ENCODE measurements around the gene PALD1.

Gene PALD1

DNA sequence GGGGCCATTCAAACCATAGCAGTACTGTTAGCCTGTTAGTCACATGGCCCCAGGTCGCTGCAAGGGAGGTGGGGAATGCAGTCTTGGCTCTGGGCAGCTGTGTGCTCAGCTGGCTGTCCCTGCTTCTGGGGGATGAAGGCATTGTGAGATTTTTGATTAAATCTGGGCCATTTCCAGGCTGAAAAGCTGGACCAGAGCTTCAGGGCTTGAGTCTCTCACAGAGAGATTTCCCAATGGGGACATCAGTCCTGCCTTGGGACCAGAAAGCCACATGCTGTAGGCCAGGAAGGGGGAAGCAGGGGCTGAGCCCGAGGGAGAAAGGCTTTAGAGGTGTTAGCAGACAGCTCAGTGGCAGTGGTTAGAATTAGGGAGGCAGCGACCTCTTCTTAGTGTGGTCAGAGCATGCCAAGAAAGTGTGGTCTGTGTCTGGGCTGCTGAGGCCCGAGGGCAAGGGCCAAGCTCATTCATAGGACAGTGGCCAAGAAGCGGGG lies 33.6 kb downstream of the PALD1 start:
- Histone ChIP-seq H3K4me2 (ENCODE audit: low read length) (no peak overlapping the region), H3K36me3 (ENCODE audit: control insufficient read depth in 1 of 2, insufficient read depth in 2 of 2, low read length in 2 of 2) (no peaks in the 10 kb centered on the region), H3K79me1 (ENCODE audit: low read length) (no peaks in the 10 kb centered on the region), H3K79me2 (ENCODE audit: control insufficient read depth, insufficient read depth, low read length, poor library complexity) (no peaks in the 10 kb centered on the region), H4K91ac (ENCODE audit: low read depth, low read length) (no peak overlapping the region), H3K27me3 (ENCODE audit: insufficient read depth, low read length) (no peaks in the 10 kb centered on the region), H2BK5ac (ENCODE audit: low read depth, low read length, poor library complexity) (no peak overlapping the region), H3K4me3 (ENCODE audit: low read depth, low read length) (no peak overlapping the region), H4K12ac (ENCODE audit: low read depth, low read length) (no peak overlapping the region), H3K14ac (ENCODE audit: low read length) (no peak overlapping the region), H3K9ac (ENCODE audit: low read length) (no peak overlapping the region), H3K27ac (ENCODE audit: low read depth, low read length) (no peak overlapping the region), H4K8ac (ENCODE audit: low read depth, low read length) (no peak overlapping the region), H3K18ac (ENCODE audit: low read length) (no peak overlapping the region), H2BK12ac (ENCODE audit: low read length) (no peak overlapping the region), H2AFZ (ENCODE audit: insufficient read depth, low read length, poor library complexity) (no peak overlapping the region), H2AK5ac (ENCODE audit: low read length) (no peak overlapping the region), H3K4me1 (ENCODE audit: control insufficient read depth in 1 of 2, insufficient read depth in 2 of 2, low read length in 2 of 2) (peaks cover 0 to 4% of the 10 kb centered on the region in 2 experiments), H3K9me3 (ENCODE audit: insufficient read depth, low read depth, low read length) (no peaks in the 10 kb centered on the region), H2BK120ac (ENCODE audit: insufficient read depth, low read length, poor library complexity) (no peak overlapping the region), H3K4ac (ENCODE audit: low read depth, low read length) (no peak overlapping the region), H3K23ac (ENCODE audit: low read length) (no peak overlapping the region)
- no peak for DNase-seq
- WGBS (ENCODE audit: extremely low coverage, insufficient coverage, insufficient read length) = no CpG with 5 or more reads among the region's 5 CpGs

DNA sequence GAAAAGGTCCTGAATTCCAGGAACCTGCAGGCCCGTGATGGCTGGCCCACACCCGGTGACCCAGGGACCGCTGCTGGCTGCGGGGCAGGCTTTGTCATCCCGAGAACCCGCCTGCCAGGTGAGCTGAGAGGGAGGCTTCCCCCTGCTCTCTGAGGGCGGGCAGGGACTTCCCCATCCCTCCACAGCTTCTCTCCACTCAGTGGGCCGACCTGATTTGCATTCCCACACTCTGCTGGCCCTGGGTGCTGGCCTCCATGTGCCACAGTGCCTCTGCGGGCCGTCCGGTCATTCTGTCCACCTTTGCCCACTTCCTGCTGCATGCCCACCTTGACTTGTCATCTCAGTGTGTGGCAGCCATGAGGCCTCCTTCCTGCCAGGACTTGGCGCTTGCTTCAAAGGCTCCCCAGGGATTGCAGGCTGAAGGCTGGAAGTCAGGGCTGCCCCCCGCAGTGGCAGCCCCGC lies 35.3 kb downstream of the PALD1 start:
- Histone ChIP-seq H3K79me2 (ENCODE audit: control insufficient read depth, insufficient read depth, low read length, poor library complexity) (no peaks in the 10 kb centered on the region), H3K27me3 (ENCODE audit: insufficient read depth, low read length) (no peaks in the 10 kb centered on the region), H3K4me1 (ENCODE audit: control insufficient read depth in 1 of 2, insufficient read depth in 2 of 2, low read length in 2 of 2) (peaks cover under 1 to 8% of the 10 kb centered on the region in 2 experiments), H3K36me3 (ENCODE audit: control insufficient read depth in 1 of 2, insufficient read depth in 2 of 2, low read length in 2 of 2) (no peaks in the 10 kb centered on the region), H2BK12ac (ENCODE audit: low read length) (no peak overlapping the region), H3K79me1 (ENCODE audit: low read length) (no peaks in the 10 kb centered on the region), H2BK120ac (ENCODE audit: insufficient read depth, low read length, poor library complexity) (no peak overlapping the region), H2AFZ (ENCODE audit: insufficient read depth, low read length, poor library complexity) (no peak overlapping the region), H2BK5ac (ENCODE audit: low read depth, low read length, poor library complexity) (no peak overlapping the region), H3K4me2 (ENCODE audit: low read length) (no peak overlapping the region), H4K8ac (ENCODE audit: low read depth, low read length) (no peak overlapping the region), H3K9ac (ENCODE audit: low read length) (no peak overlapping the region), H3K23ac (ENCODE audit: low read length) (no peak overlapping the region), H3K9me3 (ENCODE audit: insufficient read depth, low read depth, low read length) (no peaks in the 10 kb centered on the region), H3K4me3 (ENCODE audit: low read depth, low read length) (no peak overlapping the region), H3K14ac (ENCODE audit: low read length) (no peak overlapping the region), H4K91ac (ENCODE audit: low read depth, low read length) (no peak overlapping the region), H3K27ac (ENCODE audit: low read depth, low read length) (no peak overlapping the region), H4K12ac (ENCODE audit: low read depth, low read length) (no peak overlapping the region), H3K18ac (ENCODE audit: low read length) (no peak overlapping the region), H2AK5ac (ENCODE audit: low read length) (no peak overlapping the region), H3K4ac (ENCODE audit: low read depth, low read length) (no peak overlapping the region)
- no peak for DNase-seq
- no CpG with 5 or more reads among the region's 14 CpGs for WGBS (ENCODE audit: extremely low coverage, insufficient coverage, insufficient read length)

DNA sequence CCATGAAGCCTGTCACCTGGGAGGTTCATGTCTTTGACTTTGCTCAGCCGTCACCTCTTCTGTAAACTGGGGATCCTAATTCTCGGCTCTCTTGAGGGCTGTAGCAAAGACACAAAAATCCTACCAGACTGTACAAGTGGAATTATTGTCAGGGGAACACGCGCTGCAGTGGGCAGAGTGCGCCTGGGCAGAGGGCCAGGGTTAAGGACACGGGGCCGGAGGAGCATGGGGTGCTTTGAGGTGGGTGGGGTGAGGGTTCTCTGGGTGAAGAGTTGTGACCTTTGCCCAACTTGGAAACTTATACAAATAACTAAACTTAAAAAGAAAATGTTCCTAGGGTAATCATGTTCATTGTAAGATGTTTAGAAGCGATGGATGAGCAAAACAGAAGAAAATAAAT lies 36.0 kb downstream of the PALD1 start:
- H4K8ac ChIP-seq (ENCODE audit: low read depth, low read length) = no peak overlapping the region
- no peak overlapping the region for H3K4me2 ChIP-seq (ENCODE audit: low read length)
- H3K23ac ChIP-seq (ENCODE audit: low read length) = no peak overlapping the region
- H2AK5ac ChIP-seq (ENCODE audit: low read length) = no peak overlapping the region
- no peak overlapping the region for H3K14ac ChIP-seq (ENCODE audit: low read length)
- no peak overlapping the region for H4K12ac ChIP-seq (ENCODE audit: low read depth, low read length)
- peaks cover 3 to 9% of the 10 kb centered on the region in 2 experiments for H3K4me1 ChIP-seq (ENCODE audit: control insufficient read depth in 1 of 2, insufficient read depth in 2 of 2, low read length in 2 of 2)
- no peak overlapping the region for H3K27ac ChIP-seq (ENCODE audit: low read depth, low read length)
- H3K36me3 ChIP-seq (ENCODE audit: control insufficient read depth in 1 of 2, insufficient read depth in 2 of 2, low read length in 2 of 2) = no peaks in the 10 kb centered on the region
- H4K91ac ChIP-seq (ENCODE audit: low read depth, low read length) = no peak overlapping the region
- no peaks in the 10 kb centered on the region for H3K27me3 ChIP-seq (ENCODE audit: insufficient read depth, low read length)
- H2BK120ac ChIP-seq (ENCODE audit: insufficient read depth, low read length, poor library complexity) = no peak overlapping the region
- DNase-seq = no peak
- no peak overlapping the region for H3K4ac ChIP-seq (ENCODE audit: low read depth, low read length)
- H3K4me3 ChIP-seq (ENCODE audit: low read depth, low read length) = no peak overlapping the region
- no peaks in the 10 kb centered on the region for H3K79me1 ChIP-seq (ENCODE audit: low read length)
- no peak overlapping the region for H3K18ac ChIP-seq (ENCODE audit: low read length)
- no peak overlapping the region for H2AFZ ChIP-seq (ENCODE audit: insufficient read depth, low read length, poor library complexity)
- H2BK12ac ChIP-seq (ENCODE audit: low read length) = no peak overlapping the region
- no peaks in the 10 kb centered on the region for H3K79me2 ChIP-seq (ENCODE audit: control insufficient read depth, insufficient read depth, low read length, poor library complexity)
- H3K9me3 ChIP-seq (ENCODE audit: insufficient read depth, low read depth, low read length) = no peaks in the 10 kb centered on the region
- H2BK5ac ChIP-seq (ENCODE audit: low read depth, low read length, poor library complexity) = no peak overlapping the region
- H3K9ac ChIP-seq (ENCODE audit: low read length) = no peak overlapping the region
- WGBS (ENCODE audit: extremely low coverage, insufficient coverage, insufficient read length) = no CpG with 5 or more reads among the region's 8 CpGs

- no CpG with 5 or more reads among the region's 8 CpGs for WGBS (ENCODE audit: extremely low coverage, insufficient coverage, insufficient read length)
- no peak overlapping the region for H2AK5ac ChIP-seq (ENCODE audit: low read length)
- H3K23ac ChIP-seq (ENCODE audit: low read length) = no peak overlapping the region
- H3K9me3 ChIP-seq (ENCODE audit: insufficient read depth, low read depth, low read length) = no peaks in the 10 kb centered on the region
- H3K4me1 ChIP-seq (ENCODE audit: control insufficient read depth in 1 of 2, insufficient read depth in 2 of 2, low read length in 2 of 2) = peaks cover 3 to 9% of the 10 kb centered on the region in 2 experiments
- no peaks in the 10 kb centered on the region for H3K27me3 ChIP-seq (ENCODE audit: insufficient read depth, low read length)
- no peak overlapping the region for H2BK120ac ChIP-seq (ENCODE audit: insufficient read depth, low read length, poor library complexity)
- H4K91ac ChIP-seq (ENCODE audit: low read depth, low read length) = no peak overlapping the region
- no peaks in the 10 kb centered on the region for H3K79me2 ChIP-seq (ENCODE audit: control insufficient read depth, insufficient read depth, low read length, poor library complexity)
- DNase-seq = no peak
- H3K4me3 ChIP-seq (ENCODE audit: low read depth, low read length) = no peak overlapping the region
- no peak overlapping the region for H3K27ac ChIP-seq (ENCODE audit: low read depth, low read length)
- no peak overlapping the region for H4K12ac ChIP-seq (ENCODE audit: low read depth, low read length)
- H3K14ac ChIP-seq (ENCODE audit: low read length) = no peak overlapping the region
- H2AFZ ChIP-seq (ENCODE audit: insufficient read depth, low read length, poor library complexity) = no peak overlapping the region
- no peak overlapping the region for H2BK12ac ChIP-seq (ENCODE audit: low read length)
- H3K9ac ChIP-seq (ENCODE audit: low read length) = no peak overlapping the region
- no peak overlapping the region for H3K4ac ChIP-seq (ENCODE audit: low read depth, low read length)
- no peaks in the 10 kb centered on the region for H3K79me1 ChIP-seq (ENCODE audit: low read length)
- H3K36me3 ChIP-seq (ENCODE audit: control insufficient read depth in 1 of 2, insufficient read depth in 2 of 2, low read length in 2 of 2) = no peaks in the 10 kb centered on the region
- no peak overlapping the region for H3K18ac ChIP-seq (ENCODE audit: low read length)
- no peak overlapping the region for H4K8ac ChIP-seq (ENCODE audit: low read depth, low read length)
- H2BK5ac ChIP-seq (ENCODE audit: low read depth, low read length, poor library complexity) = no peak overlapping the region
- no peak overlapping the region for H3K4me2 ChIP-seq (ENCODE audit: low read length)
Observed at GRCh38 chr10:70515035-70515667, 36.6 kb downstream of the PALD1 start.

All from trophoblast cell (in vitro differentiated cells and primary cell).